GM18502 (cell line): ENCODE results near the gene LNPEP.
A peak's percentile ranks its signal among the peaks of the same experiment; 100 is the strongest.
"Not testable (repeated sequence)": the region's sequence is repeated elsewhere in the genome, so short reads cannot be mapped to it uniquely, and the experiment has no call there.

Experiments
- ATAC-seq: cut with Tn5 transposase; IDR thresholded peaks from one replicate; pipeline ENCODE4 v1.9.1; 2021; ENCODE audit warnings: mild to moderate bottlenecking; ENCODE audit not compliant: unreplicated experiment, poor library complexity

LNPEP gene

GRCh38 chr5:96928931-96929708, 6.8 kb upstream of the LNPEP start:
- ATAC-seq = no peak

DNA sequence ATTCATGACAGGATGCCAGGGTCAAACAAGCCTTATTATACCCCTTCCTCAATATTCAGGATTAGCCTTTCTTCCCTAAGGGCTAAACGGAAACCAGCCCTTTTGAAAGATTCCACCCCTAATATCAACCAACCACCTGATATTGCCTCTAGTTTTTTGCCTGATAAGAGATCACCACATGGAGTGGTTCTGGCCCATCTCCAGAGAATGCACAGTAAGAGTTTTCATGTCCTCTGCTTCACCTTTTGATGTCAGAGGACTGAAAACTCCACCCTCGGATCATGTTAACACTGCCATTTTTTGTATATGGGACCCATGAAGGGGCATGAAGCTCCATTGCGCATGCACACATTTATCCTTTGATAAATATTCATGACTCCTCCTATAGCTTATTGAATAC, 5.8 kb upstream of the LNPEP start:
- ATAC-seq = no peak

DNA sequence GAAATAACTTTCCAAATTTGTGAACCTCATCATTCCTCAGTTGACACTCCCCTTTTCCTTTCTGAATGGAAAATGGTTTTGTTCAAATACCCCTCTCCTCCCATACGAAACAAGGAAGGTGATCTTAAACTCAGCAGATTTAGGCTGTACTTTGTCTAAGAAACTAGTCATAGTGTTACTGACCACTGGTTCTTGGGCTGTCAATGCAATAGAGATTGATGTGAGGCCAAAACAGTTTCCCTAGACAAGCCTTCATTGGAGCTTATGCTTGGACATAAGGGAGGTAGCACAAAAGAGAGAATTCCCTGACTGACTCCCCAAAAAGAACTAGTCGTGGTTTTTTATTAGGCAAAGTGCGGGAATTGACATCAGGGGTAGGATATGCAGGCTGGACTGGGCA, 5.3 kb upstream of the LNPEP start:
- ATAC-seq = no peak

GRCh38 chr5:96931037-96931436, 4.8 kb upstream of the LNPEP start:
- ATAC-seq = not testable (repeated sequence)

GRCh38 chr5:96931605-96932004, 4.3 kb upstream of the LNPEP start:
- no peak for ATAC-seq

DNA sequence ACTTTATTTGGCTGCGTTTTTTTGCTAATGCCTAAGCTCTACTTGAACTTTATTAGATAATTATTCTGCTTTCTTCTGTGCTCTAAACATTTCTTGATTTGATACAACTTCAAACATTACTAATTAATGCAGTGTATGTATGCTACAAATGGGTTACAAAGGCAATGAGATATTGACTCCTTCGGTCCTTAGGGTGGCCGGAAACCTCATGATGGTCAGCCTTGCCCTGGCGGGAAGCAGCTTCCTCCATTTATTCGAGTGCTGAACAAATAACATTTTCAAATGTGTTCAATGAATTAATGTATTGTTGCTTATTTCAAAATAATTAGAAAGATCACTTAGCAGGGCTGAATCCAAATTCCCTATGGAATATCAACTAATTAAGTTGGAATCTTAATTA, 3.9 kb upstream of the LNPEP start:
- ATAC-seq = no peak

DNA sequence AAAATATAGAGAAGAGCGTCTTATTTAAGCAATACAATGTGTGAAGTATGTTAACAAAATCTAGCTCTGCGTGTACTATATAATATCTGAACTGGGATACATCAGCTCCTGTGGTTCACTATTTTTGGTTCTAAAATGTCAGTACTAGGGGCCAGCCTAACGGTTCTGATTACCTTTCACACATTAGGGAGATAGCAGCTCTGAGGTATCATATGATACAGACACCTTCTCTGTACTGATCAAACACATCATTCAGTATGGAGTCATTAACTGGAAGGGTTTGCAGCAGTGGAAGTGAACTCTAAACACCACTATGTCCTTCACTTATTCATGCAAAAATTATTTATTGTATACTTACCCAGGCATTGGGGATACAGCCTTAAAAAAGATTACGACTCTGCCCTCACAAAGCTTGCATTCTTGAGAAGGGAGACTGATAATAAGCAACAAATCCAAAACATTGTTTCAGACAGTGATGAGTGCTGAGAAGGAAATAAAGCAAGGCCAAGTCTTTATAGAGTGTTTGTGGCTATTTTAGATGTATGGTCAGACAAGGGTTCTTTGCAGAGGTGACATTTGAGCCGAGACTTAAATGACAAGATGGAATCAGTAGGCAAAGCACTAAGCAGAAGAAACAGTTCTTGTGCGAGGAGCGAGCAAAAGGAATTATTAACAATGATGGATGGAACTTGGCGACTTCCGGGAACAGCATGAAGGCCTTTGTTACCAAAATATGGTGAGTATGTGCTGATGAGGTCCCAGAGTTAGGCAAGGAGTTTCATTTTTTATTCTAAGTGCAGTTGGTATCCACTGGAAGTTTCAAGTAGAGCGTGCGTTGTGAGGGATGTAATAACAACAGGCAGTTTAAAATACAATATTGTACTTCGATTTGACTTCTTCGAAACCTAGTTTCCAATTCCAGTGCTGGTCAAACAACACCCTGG, 1.8 kb upstream of the LNPEP start:
- no peak for ATAC-seq

DNA sequence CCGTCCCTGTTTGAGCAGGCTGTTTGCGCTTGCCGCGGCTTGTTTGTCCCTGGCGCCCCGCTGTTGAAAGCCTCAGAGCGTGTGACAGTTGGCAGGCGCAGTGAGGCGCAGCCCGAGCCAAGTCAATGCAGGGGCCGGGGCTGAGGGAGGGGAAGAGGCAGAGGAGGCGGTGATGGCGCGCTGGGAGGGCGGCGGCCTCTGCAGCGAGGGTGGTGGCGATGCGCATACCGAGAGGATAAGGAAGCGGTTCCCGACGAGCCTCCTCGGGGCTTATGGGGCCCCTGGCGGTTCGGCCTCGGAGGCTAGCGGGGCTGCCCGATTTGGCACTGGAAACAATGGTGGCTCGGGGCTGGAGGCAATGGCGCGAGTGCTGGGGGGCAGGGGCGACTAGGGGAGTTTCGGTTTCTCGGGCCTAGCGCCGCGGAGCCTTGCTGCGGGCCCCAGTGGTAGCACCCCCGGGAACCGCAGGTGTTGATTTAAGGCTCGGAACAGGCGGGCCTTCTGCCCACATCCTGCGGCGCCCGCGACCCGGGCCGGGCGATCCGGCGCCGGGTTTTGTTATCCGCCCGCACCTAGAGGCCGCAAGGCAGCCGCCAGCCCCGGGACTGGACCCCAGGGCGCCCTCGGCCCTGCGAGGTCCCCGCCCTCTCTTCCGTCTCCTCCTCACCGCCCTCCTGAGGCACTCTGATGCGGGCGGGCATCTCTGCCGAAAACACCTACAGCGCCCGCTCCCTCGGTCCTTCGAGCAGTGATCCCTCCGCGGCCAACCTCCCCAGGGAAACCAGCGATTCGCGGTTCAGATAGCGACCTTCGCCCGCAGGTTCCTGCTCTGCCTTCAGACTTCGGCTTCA, 947 bp upstream of the LNPEP start:
- ATAC-seq = peak; percentile 67

DNA sequence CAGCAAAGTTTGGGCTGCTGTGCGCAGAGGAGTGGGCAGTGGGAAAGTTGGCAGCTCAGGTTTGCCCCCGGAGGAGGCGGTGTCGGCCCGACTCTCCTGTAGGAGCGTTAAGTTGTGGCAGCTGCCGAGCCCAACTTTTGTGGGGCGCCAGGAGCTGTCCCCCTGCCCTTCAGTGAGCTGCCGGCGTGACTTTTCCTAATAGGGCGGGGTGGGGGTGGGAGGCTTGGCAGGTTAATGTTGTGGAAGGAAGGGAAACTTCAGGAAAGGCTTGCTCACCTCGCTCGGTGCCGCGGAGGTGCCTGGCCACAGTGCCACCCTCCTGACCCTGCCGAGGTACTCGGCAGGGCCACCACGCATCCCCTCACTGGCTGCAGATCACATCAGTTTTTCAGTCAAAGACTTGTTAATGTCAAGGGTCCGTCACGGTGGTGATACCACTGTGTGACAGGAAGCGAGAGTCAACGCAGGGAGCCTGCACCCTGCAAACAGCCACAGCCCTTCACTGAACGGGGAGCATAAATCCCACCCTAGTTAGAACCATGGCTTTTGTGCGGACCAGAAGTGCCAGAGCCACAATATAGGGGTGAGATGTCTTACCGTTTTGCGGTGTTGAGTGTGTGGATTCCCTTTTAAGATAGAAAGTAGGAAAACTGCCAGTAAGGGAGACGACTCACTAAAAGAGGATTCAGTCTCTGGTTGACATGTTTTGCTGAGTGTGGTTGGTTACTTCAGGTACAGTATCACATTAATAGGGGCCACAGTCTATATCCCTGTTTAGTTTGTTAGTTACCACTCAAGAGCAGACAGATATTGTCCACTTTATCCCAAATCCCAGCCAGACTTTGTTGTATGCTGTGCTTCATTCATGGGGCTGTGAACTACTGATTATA, 796 bp downstream of the LNPEP start:
- peak; percentile 33 for ATAC-seq

- ATAC-seq = no peak
Measured at GRCh38 chr5:96940586-96940985, 4.7 kb downstream of the LNPEP start.

DNA sequence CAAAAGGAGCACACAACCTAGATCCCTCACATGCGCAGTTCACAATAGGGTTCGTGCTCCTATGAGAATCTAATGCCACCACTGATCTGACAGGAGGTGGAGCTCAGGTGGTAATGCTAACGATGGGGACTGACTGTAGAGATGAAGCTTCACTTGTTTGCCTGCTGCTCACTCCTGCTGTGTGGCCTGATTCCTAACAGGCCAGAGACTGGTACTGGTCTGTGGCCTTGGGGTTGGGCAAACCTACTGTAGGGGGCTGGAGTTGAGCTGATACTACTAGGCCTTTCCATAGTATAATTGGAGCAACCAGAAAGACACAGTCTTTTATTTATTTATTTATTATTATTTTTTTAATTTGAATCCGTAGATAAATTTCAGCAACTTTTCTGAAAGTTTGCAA, 5.3 kb downstream of the LNPEP start:
- ATAC-seq = no peak

GRCh38 chr5:96942078-96942477, 6.2 kb downstream of the LNPEP start:
- no peak for ATAC-seq

DNA sequence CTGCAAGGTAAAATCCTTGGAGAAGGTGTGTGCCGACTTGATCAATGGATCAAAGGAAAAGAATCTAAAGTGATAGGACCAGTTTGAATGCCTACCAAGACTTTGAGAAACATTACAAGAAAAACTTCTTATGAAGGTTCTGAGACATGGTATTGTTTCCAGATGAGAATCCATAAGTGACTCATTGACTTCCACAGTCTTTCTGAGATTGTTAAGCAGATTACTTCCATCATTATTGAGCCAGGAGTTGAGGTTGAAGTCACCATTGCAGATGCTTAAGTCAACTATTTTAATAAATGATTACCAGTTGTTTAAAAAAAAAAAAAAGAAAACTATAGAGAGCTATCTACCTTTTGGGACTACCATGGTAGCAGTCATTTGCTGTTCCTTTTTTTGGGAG, 7.0 kb downstream of the LNPEP start:
- no peak for ATAC-seq

DNA sequence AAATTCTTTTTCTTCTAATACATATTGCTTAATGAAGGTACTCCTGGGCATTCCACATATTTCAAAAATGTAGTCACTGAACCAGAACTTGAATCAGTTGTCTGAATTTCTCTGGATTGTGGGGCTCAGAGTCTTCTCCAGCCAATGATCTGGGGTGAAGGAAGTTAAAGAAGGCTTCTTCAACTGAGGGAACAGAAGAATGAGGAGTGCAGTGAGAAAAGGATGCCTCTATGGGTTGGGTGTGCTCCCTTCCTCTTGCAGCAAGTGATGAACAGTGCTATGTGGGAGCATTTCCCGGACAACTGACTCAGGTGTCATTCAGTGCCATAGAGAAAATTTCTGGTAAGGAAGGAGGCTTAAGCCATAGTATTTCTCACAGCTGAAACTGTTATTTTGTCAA, 7.9 kb downstream of the LNPEP start:
- no peak for ATAC-seq

GRCh38 chr5:96945144-96945897, 9.4 kb downstream of the LNPEP start:
- no peak for ATAC-seq

GRCh38 chr5:96946381-96946780, 10.5 kb downstream of the LNPEP start:
- ATAC-seq = no peak

- no peak for ATAC-seq
Measured at GRCh38 chr5:96952118-96952750, 16.4 kb downstream of the LNPEP start.

DNA sequence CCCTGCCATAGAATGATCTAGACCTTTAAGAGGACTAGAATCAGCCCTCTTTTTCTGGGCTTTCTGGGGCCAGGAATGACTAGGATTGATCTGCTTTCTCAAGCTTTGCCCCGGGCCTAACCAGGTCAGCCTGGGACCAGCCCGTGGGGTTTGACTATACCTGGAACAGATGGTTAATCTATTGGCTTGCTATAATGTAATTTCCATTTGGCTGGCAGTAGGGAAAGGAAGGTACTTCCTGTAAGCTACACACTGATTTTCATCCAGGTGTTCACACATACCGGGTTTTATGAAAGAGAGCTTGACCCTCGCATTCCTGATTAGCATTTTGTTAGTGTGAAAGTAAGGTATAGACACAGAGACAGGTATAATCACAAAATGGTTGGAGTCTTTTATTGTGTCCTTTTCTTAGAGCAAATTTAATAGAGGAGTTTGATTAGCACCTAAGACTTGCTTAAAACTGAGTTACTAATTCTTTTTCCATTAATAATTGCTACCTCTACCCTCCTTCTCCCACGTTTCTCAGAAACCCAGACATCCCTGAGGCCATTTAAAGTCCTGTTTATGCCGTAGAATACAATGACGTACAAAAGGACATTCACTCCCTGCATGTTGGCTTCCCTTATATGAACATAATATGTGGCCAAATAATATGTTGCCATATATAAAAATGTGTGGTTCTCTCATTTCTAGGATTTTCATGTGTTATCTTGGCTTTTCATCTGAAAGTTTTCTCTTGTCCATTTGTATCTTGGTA, 17.3 kb downstream of the LNPEP start:
- no peak for ATAC-seq
